C4-2B (cell line): ENCODE data around the gene HDAC7.

Experiments
- CTCF ChIP-seq: fragments of 450-650 bp; conservative IDR thresholded peaks from 2 replicates; pipeline ENCODE4 v1.5.1; 2017; ENCODE audit warnings: mild to moderate bottlenecking
- ZFX ChIP-seq: fragments of 450-650 bp; IDR thresholded peaks from 2 replicates; pipeline ENCODE4 v1.6.1; 2017

- TF ChIP-seq CTCF = no peak
- no peak for TF ChIP-seq ZFX
These were observed 29.8 kb downstream of the HDAC7 start for GRCh38 chr12:47789712-47790489.
